Stimulated activated CD4-positive, alpha-beta T cell treated with anti-CD3 and anti-CD28 coated beads, TNF-alpha, amount 100 ng/mL, for 1 hour (primary cell): ENCODE results near the gene TPM2.
A peak's percentile ranks its signal among the peaks of the same experiment; 100 is the strongest.
"Not testable (repeated sequence)": the region's sequence is repeated elsewhere in the genome, so short reads cannot be mapped to it uniquely, and the experiment has no call there.

ENCODE experiments used
- DNase-seq, 3 donors: peaks; one replicate each; pipeline ENCODE4 v3.0.0-alpha.2; 2020; ENCODE audit warnings: low read depth in 3 of 3, low spot score in 1 of 3

The TPM2 gene

GRCh38 chr9:35656831-35657545 lies 32.7 kb downstream of the TPM2 start:
- DNase-seq: no peak

- no peak for DNase-seq
These were observed 33.4 kb downstream of the TPM2 start for GRCh38 chr9:35656348-35656747.

GRCh38 chr9:35653611-35654010 lies 36.1 kb downstream of the TPM2 start:
- DNase-seq: no peak

- DNase-seq: no peak
These were observed 36.9 kb downstream of the TPM2 start for GRCh38 chr9:35652829-35653209.

GRCh38 chr9:35651956-35652828 lies 37.5 kb downstream of the TPM2 start:
- no peak for DNase-seq

- DNase-seq: no peak
These were observed 39.2 kb downstream of the TPM2 start, which contains the start of gene SIT1 for GRCh38 chr9:35650341-35651158. Gene SIT1 (minus strand): TSS chr9:35650931. CDS start chr9:35650853, 78 bp downstream.

- DNase-seq: peak in 1 of 3 donors; percentile 38
These were observed 40.0 kb downstream of the TPM2 start for GRCh38 chr9:35649431-35650340.

- peak; percentile 72 to 91 (median 85) for DNase-seq
These were observed 43.0 kb downstream of the TPM2 start for GRCh38 chr9:35646533-35647265.

- DNase-seq: no peak
These were observed 43.6 kb downstream of the TPM2 start for GRCh38 chr9:35646153-35646532.

GRCh38 chr9:35645736-35646135 lies 44.0 kb downstream of the TPM2 start:
- not testable (repeated sequence) for DNase-seq

GRCh38 chr9:35643046-35643445 lies 46.7 kb downstream of the TPM2 start:
- no peak for DNase-seq

GRCh38 chr9:35641478-35641877 lies 48.2 kb downstream of the TPM2 start:
- DNase-seq: not testable (repeated sequence)

- not testable (repeated sequence) for DNase-seq
These were observed 49.3 kb downstream of the TPM2 start for GRCh38 chr9:35640431-35640830.

- DNase-seq: no peak
These were observed 50.1 kb downstream of the TPM2 start for GRCh38 chr9:35639631-35640030.

- DNase-seq: not testable (repeated sequence)
These were observed 50.5 kb downstream of the TPM2 start for GRCh38 chr9:35639225-35639624.

GRCh38 chr9:35638751-35639150 lies 51.0 kb downstream of the TPM2 start:
- DNase-seq: not testable (repeated sequence)

- DNase-seq: not testable (repeated sequence)
These were observed 52.2 kb downstream of the TPM2 start for GRCh38 chr9:35637427-35637955.

- DNase-seq: not testable (repeated sequence)
These were observed 52.9 kb downstream of the TPM2 start for GRCh38 chr9:35636877-35637246.

GRCh38 chr9:35636135-35636876 lies 53.4 kb downstream of the TPM2 start:
- no peak for DNase-seq
